H7 (cell line): ENCODE measurements around the gene INSYN2B. TPM values are rescaled to one million over a fixed set of nuclear protein-coding genes. Genes with fewer than 3 reads are reported as not detected.

Experiments
- DNase-seq: peaks from one replicate; pipeline ENCODE4 v3.0.0; 2012
- H3K27me3 ChIP-seq: 2 replicates; pipeline ENCODE4 v1.6.0; 2011; ENCODE audit warnings: mild to moderate bottlenecking, low read length; ENCODE audit not compliant: control insufficient read depth, insufficient read depth
- H3K36me3 ChIP-seq: replicated peaks from 2 replicates; pipeline ENCODE4 v1.5.1; 2011; ENCODE audit warnings: low read length; ENCODE audit not compliant: control insufficient read depth, insufficient read depth
- H3K4me3 ChIP-seq: 2 replicates; pipeline ENCODE4 v1.5.1; 2011; ENCODE audit warnings: low read depth, mild to moderate bottlenecking, control low read depth, low read length, moderate library complexity; ENCODE audit not compliant: insufficient read depth
- total RNA-seq: library from RNA; depleted of rRNA; stranded (reverse); fragments of >200 nt; shearing (Covaris generic); gene quantifications from 2 replicates; pipeline ENCODE4 v1.2.3, GENCODE V29; 2014

INSYN2B gene
- total RNA-seq, 1 experiment from 2014 or later = not detected

- DNase-seq = no peak
- no peak overlapping the region for H3K4me3 ChIP-seq
- H3K36me3 ChIP-seq = no peaks in the 10 kb centered on the region
- H3K27me3 ChIP-seq = no peaks in the 10 kb centered on the region
Measured at GRCh38 chr5:169991115-169991869, 11.0 kb upstream of the INSYN2B start.

- Histone ChIP-seq H3K27me3 (no peaks in the 10 kb centered on the region), H3K4me3 (no peak overlapping the region), H3K36me3 (no peaks in the 10 kb centered on the region)
- no peak for DNase-seq
Measured at GRCh38 chr5:169989365-169989764, 9.1 kb upstream of the INSYN2B start.

GRCh38 chr5:169988947-169989346 lies 8.7 kb upstream of the INSYN2B start:
- Histone ChIP-seq H3K4me3 (no peak overlapping the region), H3K27me3 (no peaks in the 10 kb centered on the region), H3K36me3 (no peaks in the 10 kb centered on the region)
- DNase-seq = no peak

GRCh38 chr5:169988206-169988605 lies 7.9 kb upstream of the INSYN2B start:
- H3K4me3 ChIP-seq = no peak overlapping the region
- DNase-seq = no peak
- H3K36me3 ChIP-seq = no peaks in the 10 kb centered on the region
- H3K27me3 ChIP-seq = no peaks in the 10 kb centered on the region

GRCh38 chr5:169979871-169980270 lies 424 bp downstream of the INSYN2B start:
- no peak for DNase-seq
- peaks cover 8% of the 10 kb centered on the region for H3K27me3 ChIP-seq
- H3K4me3 ChIP-seq = no peak overlapping the region
- no peaks in the 10 kb centered on the region for H3K36me3 ChIP-seq

- H3K36me3 ChIP-seq = no peaks in the 10 kb centered on the region
- no peak overlapping the region for H3K4me3 ChIP-seq
- H3K27me3 ChIP-seq = peaks cover 8% of the 10 kb centered on the region
- DNase-seq = no peak
Measured at GRCh38 chr5:169978714-169979113, 1.6 kb downstream of the INSYN2B start.

- Histone ChIP-seq H3K4me3 (no peak overlapping the region), H3K27me3 (peaks cover 7% of the 10 kb centered on the region), H3K36me3 (no peaks in the 10 kb centered on the region)
- DNase-seq = no peak
Measured at GRCh38 chr5:169974121-169974770, 6.0 kb downstream of the INSYN2B start.

- DNase-seq = no peak
- Histone ChIP-seq H3K4me3 (no peak overlapping the region), H3K36me3 (no peaks in the 10 kb centered on the region), H3K27me3 (no peaks in the 10 kb centered on the region; the same call in 1 of the 2 replicates)
Measured at GRCh38 chr5:169973056-169973455, 7.2 kb downstream of the INSYN2B start.

- no peak overlapping the region for H3K4me3 ChIP-seq
- no peaks in the 10 kb centered on the region for H3K36me3 ChIP-seq
- H3K27me3 ChIP-seq = no peaks in the 10 kb centered on the region
- DNase-seq = no peak
Measured at GRCh38 chr5:169971780-169972179, 8.5 kb downstream of the INSYN2B start.

- H3K4me3 ChIP-seq = no peak overlapping the region
- H3K36me3 ChIP-seq = no peaks in the 10 kb centered on the region
- H3K27me3 ChIP-seq = no peaks in the 10 kb centered on the region
- DNase-seq = no peak
Measured at GRCh38 chr5:169970911-169971765, 9.2 kb downstream of the INSYN2B start.

GRCh38 chr5:169970339-169970738 lies 10.0 kb downstream of the INSYN2B start:
- no peak for DNase-seq
- no peaks in the 10 kb centered on the region for H3K27me3 ChIP-seq
- H3K4me3 ChIP-seq = no peak overlapping the region
- no peaks in the 10 kb centered on the region for H3K36me3 ChIP-seq

GRCh38 chr5:169964246-169964645 lies 16.0 kb downstream of the INSYN2B start:
- no peak for DNase-seq
- H3K36me3 ChIP-seq = no peaks in the 10 kb centered on the region
- H3K4me3 ChIP-seq = no peak overlapping the region

GRCh38 chr5:169960659-169961058 lies 19.6 kb downstream of the INSYN2B start:
- no peaks in the 10 kb centered on the region for H3K27me3 ChIP-seq
- no peak for DNase-seq
- H3K36me3 ChIP-seq = no peaks in the 10 kb centered on the region
- no peak overlapping the region for H3K4me3 ChIP-seq

More at GRCh38 chr5:169964246-169964645, 16.0 kb downstream of the INSYN2B start:
- no peaks in the 10 kb centered on the region for H3K27me3 ChIP-seq

GRCh38 chr5:169958278-169958677 lies 22.0 kb downstream of the INSYN2B start:
- Histone ChIP-seq H3K36me3 (no peaks in the 10 kb centered on the region), H3K4me3 (no peak overlapping the region), H3K27me3 (no peaks in the 10 kb centered on the region)
- no peak for DNase-seq
